Transverse colon (tissue), 3 donors: Measurements from ENCODE around the gene CALHM4.

ENCODE experiments used
- POLR2A ChIP-seq: fragments of 450-650 bp; IDR thresholded peaks from one replicate; pipeline ENCODE4 v1.6.1; 2016; ENCODE audit warnings: antibody characterized with exemption, mild to moderate bottlenecking, moderate library complexity
- TF ChIP-seq, protein P1 (sequence below), 5 experiments: fragments of 200-600 bp in 3 of 5; fragments of 450-650 bp in 2 of 5; sonication (generic) in 3 of 5; IDR thresholded peaks; 1 replicate in 2 of 5; 2 replicates in 3 of 5; pipeline ENCODE4 v1.5.1; 2016 to 2017; ENCODE audit warnings: antibody characterized with exemption in 5 of 5, inconsistent platforms in 3 of 5, mild to moderate bottlenecking in 2 of 5, moderate library complexity in 1 of 5

DNA sequence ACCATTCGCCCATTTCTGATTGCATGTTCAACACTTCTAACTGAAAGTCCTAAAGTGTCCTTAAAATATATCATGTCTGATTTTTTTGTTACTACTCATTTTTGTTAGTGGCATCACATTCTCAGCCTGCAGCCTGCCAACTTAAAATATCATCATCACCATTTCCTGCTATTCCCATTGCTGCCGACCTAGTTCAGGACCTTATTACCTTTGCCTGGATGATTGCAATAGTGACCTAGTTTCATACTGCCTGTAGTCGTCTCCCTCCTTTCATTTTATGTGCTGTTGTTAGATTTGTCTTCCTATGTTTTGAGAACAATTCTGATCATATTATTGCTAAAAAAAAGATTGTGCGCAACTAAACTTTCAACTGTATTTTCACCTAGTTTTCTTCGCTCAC, 23.9 kb downstream of the CALHM4 start:
- TF ChIP-seq POLR2A: no peak
- TF ChIP-seq, protein P1, sequence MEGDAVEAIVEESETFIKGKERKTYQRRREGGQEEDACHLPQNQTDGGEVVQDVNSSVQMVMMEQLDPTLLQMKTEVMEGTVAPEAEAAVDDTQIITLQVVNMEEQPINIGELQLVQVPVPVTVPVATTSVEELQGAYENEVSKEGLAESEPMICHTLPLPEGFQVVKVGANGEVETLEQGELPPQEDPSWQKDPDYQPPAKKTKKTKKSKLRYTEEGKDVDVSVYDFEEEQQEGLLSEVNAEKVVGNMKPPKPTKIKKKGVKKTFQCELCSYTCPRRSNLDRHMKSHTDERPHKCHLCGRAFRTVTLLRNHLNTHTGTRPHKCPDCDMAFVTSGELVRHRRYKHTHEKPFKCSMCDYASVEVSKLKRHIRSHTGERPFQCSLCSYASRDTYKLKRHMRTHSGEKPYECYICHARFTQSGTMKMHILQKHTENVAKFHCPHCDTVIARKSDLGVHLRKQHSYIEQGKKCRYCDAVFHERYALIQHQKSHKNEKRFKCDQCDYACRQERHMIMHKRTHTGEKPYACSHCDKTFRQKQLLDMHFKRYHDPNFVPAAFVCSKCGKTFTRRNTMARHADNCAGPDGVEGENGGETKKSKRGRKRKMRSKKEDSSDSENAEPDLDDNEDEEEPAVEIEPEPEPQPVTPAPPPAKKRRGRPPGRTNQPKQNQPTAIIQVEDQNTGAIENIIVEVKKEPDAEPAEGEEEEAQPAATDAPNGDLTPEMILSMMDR (IDR thresholded peaks at IDR 0.05): no peak
